RPMI8226 (cell line): ENCODE measurements around the gene SETDB1.
A peak's percentile ranks its signal among the peaks of the same experiment; 100 is the strongest.

Experiments
- DNase-seq: peaks from one replicate; pipeline ENCODE4 v3.0.0-alpha.2; 2015

SETDB1 gene

GRCh38 chr1:150976879-150977694 is 50.9 kb downstream of the SETDB1 start:
- DNase-seq, result peak; percentile 98

- DNase-seq, result peak; percentile 95
Observed at GRCh38 chr1:150979092-150980056, 53.2 kb downstream of the SETDB1 start.

DNA sequence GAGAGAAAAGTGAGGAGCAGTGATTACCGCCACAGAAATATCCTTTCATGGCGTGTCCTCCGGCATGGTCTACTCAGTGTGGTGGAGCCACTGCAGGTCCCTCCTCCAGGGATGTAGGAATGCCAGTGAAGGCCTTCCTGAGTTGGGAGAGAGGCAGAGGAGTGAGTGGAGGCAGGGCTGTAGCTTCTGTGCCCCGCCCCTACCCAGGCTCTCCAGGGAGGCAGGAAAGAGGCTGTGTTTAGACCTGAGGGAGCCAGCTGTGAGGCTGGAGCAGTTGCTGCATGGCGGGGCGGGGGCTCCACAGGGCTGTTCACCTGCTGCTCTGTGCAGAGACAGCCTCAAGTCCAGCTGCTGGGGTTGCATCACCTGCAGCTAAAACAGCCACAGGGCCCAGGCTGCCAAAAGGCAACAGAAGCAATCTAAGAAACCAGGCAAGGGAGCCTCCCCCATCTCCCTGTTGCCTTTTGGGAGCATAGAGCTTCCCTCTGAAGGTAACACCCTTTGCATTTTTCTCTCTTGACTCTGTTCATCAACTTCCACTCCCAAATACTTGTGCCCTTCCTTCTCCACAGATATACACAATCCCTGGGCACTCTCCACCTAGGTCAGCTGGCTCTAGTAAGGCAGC is 55.1 kb downstream of the SETDB1 start:
- DNase-seq, result peak; percentile 88

GRCh38 chr1:150981805-150982712 is 55.9 kb downstream of the SETDB1 start, which contains the start of gene ANXA9:
TSS of gene ANXA9 (plus strand) at chr1:150982292. CDS start at chr1:150983106, 814 bp downstream.
- DNase-seq, result no peak

GRCh38 chr1:150985179-150985825 is 59.1 kb downstream of the SETDB1 start:
- no peak for DNase-seq

- DNase-seq, result no peak
Observed at GRCh38 chr1:150987924-150988323, 61.8 kb downstream of the SETDB1 start.

DNA sequence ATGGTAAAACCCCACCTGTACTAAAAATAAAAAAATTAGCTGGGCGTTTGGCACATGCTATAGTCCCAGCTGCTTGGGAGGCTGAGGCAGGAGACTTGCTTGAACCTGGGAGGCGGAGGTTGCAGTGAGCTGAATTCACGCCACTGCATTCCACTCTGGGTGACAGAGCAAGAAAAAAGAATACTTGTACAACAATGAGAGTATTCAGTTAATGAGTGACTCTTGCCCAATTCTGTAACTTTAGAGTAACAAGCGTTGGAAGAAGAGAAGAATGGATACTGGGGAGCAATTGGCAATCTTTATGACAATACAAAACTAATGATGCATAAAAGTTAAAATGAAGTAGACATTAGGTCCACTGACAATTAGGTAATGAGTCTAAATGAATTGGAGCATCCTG is 66.5 kb downstream of the SETDB1 start:
- DNase-seq, result no peak

DNA sequence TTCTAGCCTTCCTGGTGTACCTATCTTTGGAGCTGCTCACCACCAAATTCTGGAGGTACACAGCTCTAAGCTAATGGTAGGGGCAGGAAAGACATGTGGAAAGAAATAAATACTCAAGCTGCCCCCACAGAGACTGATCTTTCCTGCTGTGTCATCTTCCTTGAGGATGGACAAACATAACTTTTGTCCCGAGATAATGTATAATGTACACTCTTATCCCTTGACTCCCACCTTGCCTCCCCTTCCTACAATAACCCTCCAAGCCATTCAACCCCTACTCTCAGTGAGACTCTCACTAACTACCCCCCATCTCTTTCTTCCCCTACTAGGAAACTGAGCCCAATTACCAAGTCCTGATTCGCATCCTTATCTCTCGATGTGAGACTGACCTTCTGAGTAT is 68.1 kb downstream of the SETDB1 start:
- DNase-seq, result no peak

DNA sequence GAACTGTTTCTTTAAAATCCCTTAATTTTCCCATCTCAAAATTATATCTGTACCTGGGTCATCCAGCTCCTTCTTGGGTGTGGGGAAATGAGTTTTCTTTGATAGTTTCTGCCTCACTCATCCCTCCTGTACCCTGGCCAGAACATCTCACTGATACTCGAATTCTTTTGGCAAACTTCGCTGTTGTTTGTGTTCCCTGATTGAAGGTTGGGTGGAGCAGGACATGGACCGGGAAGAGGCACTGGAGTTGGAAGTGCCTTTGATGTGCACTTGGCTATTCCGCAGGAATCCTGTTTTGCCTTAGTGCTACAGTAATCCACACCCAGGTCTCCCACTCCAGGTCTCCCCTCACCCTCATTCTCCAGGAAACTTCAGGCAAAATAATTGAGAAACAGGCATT is 69.3 kb downstream of the SETDB1 start:
- DNase-seq, result no peak

GRCh38 chr1:150995896-150996295 is 69.7 kb downstream of the SETDB1 start:
- DNase-seq, result no peak

DNA sequence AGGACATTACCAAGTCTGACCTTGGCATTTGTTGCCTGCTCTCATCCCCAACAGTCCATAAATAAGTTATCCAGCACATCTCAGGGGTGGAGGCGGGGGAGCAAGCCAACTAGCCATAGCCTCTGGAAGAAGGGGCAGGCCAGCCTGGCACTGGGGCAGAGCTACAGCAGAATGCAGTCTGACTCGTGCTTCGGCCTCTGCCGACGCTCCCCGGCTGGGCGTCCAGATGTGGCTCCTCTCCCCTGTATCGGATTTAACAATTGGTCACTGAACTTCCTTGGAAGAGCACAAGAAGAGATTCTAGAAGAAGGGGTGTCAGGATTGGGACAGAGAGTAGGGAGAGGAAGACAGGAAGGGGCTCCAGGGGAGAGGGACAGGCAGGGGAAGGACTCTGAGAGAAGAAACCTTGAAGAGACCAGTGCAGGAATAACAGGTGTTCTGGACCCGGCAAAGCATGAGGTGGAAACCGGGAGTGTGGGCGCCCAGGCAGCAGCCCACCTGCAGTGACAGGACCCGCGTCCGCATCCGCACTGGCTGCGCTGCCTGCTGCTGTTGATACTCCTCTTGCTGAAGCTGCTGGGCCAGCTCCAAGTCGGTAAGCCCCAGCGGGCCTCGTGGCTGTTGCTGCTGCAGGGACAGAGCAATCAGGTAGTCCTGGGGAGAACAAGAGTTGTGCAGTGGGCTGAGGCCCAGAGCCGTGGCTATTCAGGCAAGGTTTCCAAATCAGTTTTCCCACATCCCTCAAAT is 71.1 kb downstream of the SETDB1 start:
- DNase-seq, result no peak

DNA sequence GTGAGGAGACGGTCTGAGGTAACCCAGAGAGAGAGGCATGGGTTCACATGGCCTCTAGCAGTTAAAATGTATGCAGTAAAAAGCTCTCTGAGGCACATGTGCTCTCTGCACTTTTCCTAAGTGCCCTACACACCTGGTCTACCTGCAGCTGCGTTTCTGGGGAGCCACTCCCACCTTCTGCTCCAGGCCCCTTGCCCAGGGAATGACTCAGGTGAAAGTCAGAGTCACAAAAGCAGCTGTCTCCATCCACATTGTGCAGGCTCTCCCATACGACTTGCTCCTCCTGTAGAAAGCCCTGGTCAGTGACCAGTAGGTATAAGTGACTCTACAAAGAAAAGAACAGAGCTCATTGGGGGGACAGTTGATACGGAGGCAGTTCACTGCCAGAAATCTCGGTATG is 71.8 kb downstream of the SETDB1 start:
- DNase-seq, result no peak

DNA sequence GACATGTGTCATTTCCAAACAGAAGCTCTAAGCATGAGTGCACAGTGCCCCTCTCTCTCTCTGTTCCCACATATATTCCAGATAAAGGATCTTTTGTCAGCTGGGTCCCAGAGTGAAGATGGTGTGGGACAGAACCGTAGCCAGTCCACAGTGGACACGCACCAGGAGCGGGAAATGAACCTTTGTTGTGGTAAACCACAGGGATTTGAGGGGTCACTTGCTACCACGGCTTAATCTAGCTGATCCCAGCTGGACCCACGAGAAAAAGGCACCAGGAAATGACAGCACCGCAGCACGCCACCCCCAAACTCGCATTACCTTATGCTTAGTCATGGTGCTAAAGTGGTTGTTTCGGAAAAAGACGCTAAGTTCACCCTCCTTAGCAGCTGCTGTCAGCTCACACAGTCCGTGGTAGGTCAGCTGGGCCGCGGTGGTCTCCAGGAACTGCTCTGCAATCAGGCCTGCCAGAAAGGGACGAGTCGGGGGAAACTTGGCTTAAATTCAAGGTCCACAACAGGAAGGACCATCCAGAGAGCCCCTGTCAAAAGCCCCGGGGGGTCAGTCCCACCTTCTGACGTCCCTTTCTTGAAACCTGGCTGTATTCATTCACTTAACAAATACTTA is 73.0 kb downstream of the SETDB1 start:
- no peak for DNase-seq

- DNase-seq, result no peak
Observed at GRCh38 chr1:150999926-151000325, 73.8 kb downstream of the SETDB1 start.

GRCh38 chr1:151000408-151000807 is 74.2 kb downstream of the SETDB1 start:
- DNase-seq, result no peak

- DNase-seq, result no peak
Observed at GRCh38 chr1:151001602-151002001, 75.4 kb downstream of the SETDB1 start.

DNA sequence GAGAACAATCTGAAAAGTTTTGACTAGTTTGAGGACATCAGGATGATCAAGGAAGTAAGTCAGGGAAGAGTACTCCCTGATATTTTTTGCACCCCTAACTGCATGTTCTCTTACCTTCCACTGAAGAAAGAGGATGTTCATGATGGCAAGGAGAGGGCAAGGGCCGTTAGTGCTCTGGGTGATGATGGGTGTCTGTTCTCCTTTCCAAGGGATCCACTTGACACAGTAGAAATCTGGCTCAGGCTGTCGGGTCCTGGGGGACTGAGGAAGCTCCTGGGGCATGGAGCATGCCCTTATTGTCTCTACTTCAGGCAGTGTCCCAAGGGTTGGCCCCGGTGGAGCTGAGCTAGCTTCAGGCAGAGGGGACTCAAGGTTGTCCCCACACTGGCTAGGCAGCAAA is 75.9 kb downstream of the SETDB1 start:
- no peak for DNase-seq

DNA sequence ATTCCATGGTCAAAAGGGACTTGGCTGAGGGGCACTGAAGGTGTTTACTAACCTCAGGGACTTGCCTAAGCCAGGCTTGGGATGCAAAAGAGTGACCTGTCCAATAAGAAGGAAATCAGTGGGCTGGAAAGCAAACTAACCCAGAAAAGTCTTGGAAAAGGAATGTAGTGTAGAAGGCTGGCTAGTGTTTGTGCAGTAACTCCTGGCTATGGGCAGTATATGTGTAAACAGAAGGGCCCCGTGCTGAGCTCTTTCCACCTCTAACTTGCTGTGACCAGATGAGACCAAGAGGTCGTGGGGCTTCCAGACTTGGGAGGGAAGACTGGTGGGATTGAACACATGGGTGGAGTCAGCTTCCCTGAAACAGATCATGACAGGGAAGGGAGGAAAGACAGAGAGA is 76.4 kb downstream of the SETDB1 start:
- no peak for DNase-seq

- DNase-seq, result no peak
Observed at GRCh38 chr1:151003180-151003579, 77.0 kb downstream of the SETDB1 start.

GRCh38 chr1:151005729-151006319 is 79.7 kb downstream of the SETDB1 start:
- DNase-seq, result peak; percentile 41
